Activated T-cell treated with anti-CD3 and anti-CD28 coated beads, Interleukin-2, amount 50 U/mL, for 24 hours (primary cell): ENCODE measurements around the gene MALT1.

Experiments used
- DNase-seq: peaks from one replicate; pipeline ENCODE4 v3.0.0-alpha.2; 2020
- H3K27ac Mint-ChIP-seq: 2 replicates; pipeline ENCODE4 v1.8.0; 2020; ENCODE audit warnings: mild to moderate bottlenecking, mixed read lengths
- H3K27me3 Mint-ChIP-seq: 2 replicates; pipeline ENCODE4 v1.8.0; 2020; ENCODE audit warnings: mixed read lengths
- H3K36me3 Mint-ChIP-seq: 2 replicates; pipeline ENCODE4 v1.8.0; 2020; ENCODE audit warnings: low read depth, mixed read lengths
- H3K4me1 Mint-ChIP-seq: 2 replicates; pipeline ENCODE4 v1.8.0; 2020; ENCODE audit warnings: low read depth, mixed read lengths
- H3K4me3 Mint-ChIP-seq: 2 replicates; pipeline ENCODE4 v1.8.0; 2020; ENCODE audit warnings: mild to moderate bottlenecking, moderate library complexity, mixed read lengths
- H3K9me3 Mint-ChIP-seq: 2 replicates; pipeline ENCODE4 v1.8.0; 2020; ENCODE audit warnings: mixed read lengths

The MALT1 gene, protein sequence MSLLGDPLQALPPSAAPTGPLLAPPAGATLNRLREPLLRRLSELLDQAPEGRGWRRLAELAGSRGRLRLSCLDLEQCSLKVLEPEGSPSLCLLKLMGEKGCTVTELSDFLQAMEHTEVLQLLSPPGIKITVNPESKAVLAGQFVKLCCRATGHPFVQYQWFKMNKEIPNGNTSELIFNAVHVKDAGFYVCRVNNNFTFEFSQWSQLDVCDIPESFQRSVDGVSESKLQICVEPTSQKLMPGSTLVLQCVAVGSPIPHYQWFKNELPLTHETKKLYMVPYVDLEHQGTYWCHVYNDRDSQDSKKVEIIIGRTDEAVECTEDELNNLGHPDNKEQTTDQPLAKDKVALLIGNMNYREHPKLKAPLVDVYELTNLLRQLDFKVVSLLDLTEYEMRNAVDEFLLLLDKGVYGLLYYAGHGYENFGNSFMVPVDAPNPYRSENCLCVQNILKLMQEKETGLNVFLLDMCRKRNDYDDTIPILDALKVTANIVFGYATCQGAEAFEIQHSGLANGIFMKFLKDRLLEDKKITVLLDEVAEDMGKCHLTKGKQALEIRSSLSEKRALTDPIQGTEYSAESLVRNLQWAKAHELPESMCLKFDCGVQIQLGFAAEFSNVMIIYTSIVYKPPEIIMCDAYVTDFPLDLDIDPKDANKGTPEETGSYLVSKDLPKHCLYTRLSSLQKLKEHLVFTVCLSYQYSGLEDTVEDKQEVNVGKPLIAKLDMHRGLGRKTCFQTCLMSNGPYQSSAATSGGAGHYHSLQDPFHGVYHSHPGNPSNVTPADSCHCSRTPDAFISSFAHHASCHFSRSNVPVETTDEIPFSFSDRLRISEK

DNA sequence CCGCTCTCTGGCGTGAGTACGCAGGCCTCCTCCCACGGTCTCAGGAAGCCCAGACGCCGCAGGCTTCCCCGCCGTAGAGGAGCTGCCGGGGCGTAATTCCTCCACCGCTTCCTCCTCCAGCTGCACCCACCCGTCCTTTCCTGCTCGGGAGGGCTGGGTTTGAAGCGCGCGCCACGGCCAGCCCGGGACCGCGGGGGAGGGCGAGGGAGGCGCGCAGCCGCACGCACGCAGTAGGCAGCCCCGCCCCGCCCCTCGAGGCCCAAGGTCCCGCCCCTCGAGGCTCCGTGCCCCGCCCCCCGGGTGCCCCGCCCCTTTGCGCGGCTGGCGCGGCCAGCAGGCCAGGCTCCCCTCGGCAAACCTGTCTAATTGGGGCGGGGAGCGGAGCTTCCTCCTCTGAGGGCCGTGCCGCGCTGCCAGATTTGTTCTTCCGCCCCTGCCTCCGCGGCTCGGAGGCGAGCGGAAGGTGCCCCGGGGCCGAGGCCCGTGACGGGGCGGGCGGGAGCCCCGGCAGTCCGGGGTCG lies at the start of gene MALT1:
Gene MALT1, plus strand, starts transcription at position 355 of the 521 bp plus-strand sequence. CDS start 179 bp downstream, outside the sequence.
- peak within 1 kb of the TSS; percentile 92 for H3K4me3 Mint-ChIP-seq

DNA sequence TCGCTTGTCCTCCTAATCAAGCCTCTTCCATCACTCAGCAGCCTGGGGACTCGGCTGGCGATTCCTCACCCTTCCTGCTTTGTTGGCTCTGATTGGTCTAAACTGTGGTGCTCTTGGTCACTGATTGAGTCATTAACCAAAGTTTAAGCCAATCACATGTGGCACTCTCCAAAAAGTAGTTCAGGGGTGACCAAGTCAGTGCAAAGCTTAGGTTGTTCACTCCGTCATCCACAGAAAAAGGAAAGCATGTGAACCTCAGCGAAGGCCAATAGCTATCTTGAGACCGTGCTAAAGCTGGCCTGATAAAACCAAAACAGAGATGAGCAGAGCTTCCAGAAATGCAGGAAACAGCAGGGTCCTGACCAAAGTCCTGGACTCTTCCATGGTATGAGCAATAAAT lies 47.3 kb upstream of the MALT1 start:
- Mint-ChIP-seq H3K27me3 (no peaks in the 10 kb centered on the region), H3K4me3 (no peak overlapping the region), H3K27ac (no peak overlapping the region)

More for the DNA sequence above, at the start of gene MALT1:
- peak; percentile 98 for DNase-seq
- Mint-ChIP-seq H3K9me3 (no peaks in the 10 kb centered on the region), H3K27me3 (no peaks in the 10 kb centered on the region), H3K27ac (peak within 1 kb of the TSS; percentile 93), H3K36me3 (peaks cover 24% of the 10 kb centered on the region), H3K4me1 (peaks cover 71% of the 10 kb centered on the region)

DNA sequence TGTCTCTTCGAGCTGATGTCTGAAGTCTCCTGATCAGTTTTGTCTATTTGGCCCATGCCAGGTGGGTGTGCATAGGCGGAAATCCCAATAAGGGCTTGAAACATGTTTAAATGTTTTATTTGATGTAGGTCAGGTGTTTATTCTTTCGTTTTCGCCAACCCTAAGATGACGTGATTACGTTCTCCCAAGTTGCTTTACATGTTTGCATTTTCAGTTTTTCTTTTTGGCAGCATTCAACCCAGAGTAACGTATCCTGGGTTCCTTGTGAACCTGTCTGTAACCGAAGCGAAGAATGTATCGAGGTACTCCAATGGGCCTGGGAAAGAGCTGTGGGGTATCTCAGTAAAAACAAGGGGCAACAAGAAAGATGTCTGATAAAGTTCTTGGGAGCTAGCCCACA lies 45.4 kb upstream of the MALT1 start:
- Mint-ChIP-seq H3K27me3 (no peaks in the 10 kb centered on the region), H3K27ac (no peak overlapping the region)

More for the DNA sequence above, 47.3 kb upstream of the MALT1 start:
- Mint-ChIP-seq H3K4me1 (peaks cover 20% of the 10 kb centered on the region), H3K36me3 (no peaks in the 10 kb centered on the region), H3K9me3 (no peaks in the 10 kb centered on the region)
- no peak for DNase-seq

DNA sequence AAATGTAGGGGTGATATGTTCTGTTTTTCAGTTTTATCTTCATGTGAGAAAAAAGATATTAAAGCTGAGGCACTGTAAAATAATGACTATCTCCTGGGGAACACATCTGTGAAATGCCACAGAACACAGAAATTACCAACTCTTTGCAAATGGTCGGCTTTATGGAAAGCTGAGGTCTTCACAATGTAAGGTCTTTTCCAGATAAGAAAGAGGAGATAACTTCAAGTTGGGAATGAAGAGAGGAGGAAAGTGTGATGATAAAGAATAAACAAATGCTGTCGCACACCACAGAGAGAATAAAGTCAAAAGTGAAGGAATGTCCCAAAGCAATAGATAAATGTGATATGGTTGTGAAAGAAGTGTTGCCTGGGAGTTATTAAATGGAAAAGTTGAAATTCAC lies 41.2 kb upstream of the MALT1 start:
- DNase-seq = no peak
- H3K9me3 Mint-ChIP-seq = no peaks in the 10 kb centered on the region
- H3K27me3 Mint-ChIP-seq = no peaks in the 10 kb centered on the region
- no peak overlapping the region for H3K27ac Mint-ChIP-seq
- peaks cover 36% of the 10 kb centered on the region for H3K4me1 Mint-ChIP-seq
- no peak overlapping the region for H3K4me3 Mint-ChIP-seq
- H3K36me3 Mint-ChIP-seq = no peaks in the 10 kb centered on the region

More for the DNA sequence above, 45.4 kb upstream of the MALT1 start:
- DNase-seq = no peak
- Mint-ChIP-seq H3K4me3 (no peak overlapping the region), H3K9me3 (no peaks in the 10 kb centered on the region), H3K4me1 (peaks cover 31% of the 10 kb centered on the region), H3K36me3 (no peaks in the 10 kb centered on the region)

DNA sequence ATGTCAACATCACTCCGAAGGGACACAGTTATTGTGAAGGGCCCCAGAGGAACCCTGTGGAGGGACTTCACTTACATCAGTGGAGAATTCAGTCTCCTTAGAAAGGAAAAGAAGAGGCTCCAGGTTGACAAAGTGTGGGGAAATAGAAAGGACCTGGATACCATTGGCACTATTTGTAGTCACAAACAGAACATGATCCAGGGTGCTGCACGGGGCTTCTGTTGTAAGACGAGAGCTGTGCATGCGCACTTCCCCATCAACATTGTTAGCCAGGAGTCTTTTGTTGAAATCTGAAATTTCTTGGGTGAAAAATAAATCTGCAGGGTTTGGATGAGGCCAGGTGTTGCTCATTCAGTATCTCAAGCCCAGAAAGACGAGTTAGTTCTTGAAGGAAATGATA lies 40.0 kb upstream of the MALT1 start:
- H3K36me3 Mint-ChIP-seq = no peaks in the 10 kb centered on the region
- H3K4me3 Mint-ChIP-seq = no peak overlapping the region
- H3K27ac Mint-ChIP-seq = no peak overlapping the region
- H3K4me1 Mint-ChIP-seq = peaks cover 41% of the 10 kb centered on the region
- no peaks in the 10 kb centered on the region for H3K9me3 Mint-ChIP-seq
- no peaks in the 10 kb centered on the region for H3K27me3 Mint-ChIP-seq
- no peak for DNase-seq

DNA sequence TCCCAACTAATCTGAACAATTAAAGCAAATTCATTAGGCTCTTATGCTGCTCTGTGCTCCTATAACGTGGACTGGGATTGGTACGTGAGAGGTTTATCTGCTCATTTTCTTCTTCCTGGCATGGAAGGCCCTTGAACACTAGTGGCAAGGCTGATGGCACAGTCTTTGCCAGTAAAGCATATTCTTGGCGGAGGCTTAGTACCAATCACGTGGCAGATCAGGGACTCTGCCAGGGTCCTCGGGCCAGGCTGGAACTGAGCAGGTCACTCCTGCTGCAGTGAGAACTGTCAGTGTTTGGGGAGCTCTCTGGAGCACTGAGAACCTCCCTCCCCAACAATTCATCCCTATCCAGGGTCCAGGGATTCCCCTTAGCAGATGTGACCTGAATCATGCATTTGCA lies 38.7 kb upstream of the MALT1 start:
- no peak overlapping the region for H3K4me3 Mint-ChIP-seq
- no peaks in the 10 kb centered on the region for H3K27me3 Mint-ChIP-seq
- H3K36me3 Mint-ChIP-seq = no peaks in the 10 kb centered on the region
- H3K27ac Mint-ChIP-seq = no peak overlapping the region
- H3K4me1 Mint-ChIP-seq = peaks cover 42% of the 10 kb centered on the region
- no peaks in the 10 kb centered on the region for H3K9me3 Mint-ChIP-seq
- no peak for DNase-seq

DNA sequence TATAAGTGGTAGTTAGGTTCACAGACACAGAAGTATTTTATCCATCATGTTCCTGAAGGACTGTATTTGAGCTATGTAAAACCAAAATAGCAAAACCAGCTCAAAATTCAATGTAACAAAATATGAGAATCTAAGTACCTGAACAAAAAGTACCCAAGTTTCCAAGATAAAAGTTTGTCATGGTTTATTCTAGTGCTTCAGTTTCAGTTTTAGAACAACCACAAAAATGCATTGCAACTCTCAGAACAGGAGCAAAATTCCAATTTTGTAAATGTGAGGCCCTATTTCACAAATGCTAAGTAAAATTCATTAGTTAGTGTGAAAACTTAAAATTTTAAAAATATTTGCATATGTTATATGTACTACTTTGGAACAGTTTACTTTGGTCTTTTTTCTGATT lies 37.4 kb upstream of the MALT1 start:
- no peak for DNase-seq
- Mint-ChIP-seq H3K9me3 (no peaks in the 10 kb centered on the region), H3K27me3 (no peaks in the 10 kb centered on the region), H3K27ac (no peak overlapping the region), H3K36me3 (no peaks in the 10 kb centered on the region), H3K4me3 (no peak overlapping the region), H3K4me1 (peaks cover 44% of the 10 kb centered on the region)

DNA sequence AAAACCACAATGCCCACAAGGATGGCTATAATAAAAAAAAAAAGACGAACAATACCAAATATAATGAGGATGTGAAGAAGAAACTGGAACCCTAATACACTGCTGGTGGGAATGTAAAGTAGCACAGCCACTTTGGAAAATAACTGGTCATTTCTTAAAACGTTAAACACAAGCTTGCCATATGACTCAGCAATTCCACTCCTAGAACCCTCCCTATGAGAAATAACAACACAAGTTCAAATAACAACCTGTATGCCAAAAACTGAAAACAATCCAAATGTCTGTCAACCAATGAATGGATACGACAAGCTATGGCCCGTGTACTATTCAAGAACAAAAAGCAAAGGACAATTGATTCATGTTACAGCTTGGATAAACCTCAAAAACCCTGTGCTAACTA lies 35.4 kb upstream of the MALT1 start:
- H3K4me3 Mint-ChIP-seq = no peak overlapping the region
- no peaks in the 10 kb centered on the region for H3K9me3 Mint-ChIP-seq
- peak overlapping the region; percentile 18 for H3K27ac Mint-ChIP-seq
- no peak for DNase-seq
- no peaks in the 10 kb centered on the region for H3K36me3 Mint-ChIP-seq
- H3K4me1 Mint-ChIP-seq = peaks cover 39% of the 10 kb centered on the region
- H3K27me3 Mint-ChIP-seq = no peaks in the 10 kb centered on the region

DNA sequence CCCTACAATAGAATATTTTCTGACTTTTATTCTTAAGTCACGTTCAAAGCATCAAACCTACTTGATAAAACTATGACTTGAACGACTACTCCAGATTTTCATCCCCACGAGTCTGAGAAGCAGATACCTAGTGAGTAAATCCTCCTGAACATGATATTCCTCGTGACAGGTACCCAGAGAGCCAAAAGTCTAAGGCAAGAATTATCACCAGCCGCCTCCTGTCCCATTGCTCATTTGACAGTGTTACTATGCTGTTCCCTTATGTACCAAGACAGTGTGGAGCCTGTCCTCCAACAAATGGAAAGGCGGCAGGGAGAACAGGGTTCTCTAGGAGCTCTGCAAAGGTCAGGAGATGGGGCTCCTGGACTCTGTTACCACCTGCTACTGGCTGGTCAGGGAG lies 34.1 kb upstream of the MALT1 start:
- no peaks in the 10 kb centered on the region for H3K9me3 Mint-ChIP-seq
- H3K27ac Mint-ChIP-seq = no peak overlapping the region
- H3K4me1 Mint-ChIP-seq = peaks cover 39% of the 10 kb centered on the region
- no peaks in the 10 kb centered on the region for H3K36me3 Mint-ChIP-seq
- H3K4me3 Mint-ChIP-seq = no peak overlapping the region
- H3K27me3 Mint-ChIP-seq = no peaks in the 10 kb centered on the region
- no peak for DNase-seq

DNA sequence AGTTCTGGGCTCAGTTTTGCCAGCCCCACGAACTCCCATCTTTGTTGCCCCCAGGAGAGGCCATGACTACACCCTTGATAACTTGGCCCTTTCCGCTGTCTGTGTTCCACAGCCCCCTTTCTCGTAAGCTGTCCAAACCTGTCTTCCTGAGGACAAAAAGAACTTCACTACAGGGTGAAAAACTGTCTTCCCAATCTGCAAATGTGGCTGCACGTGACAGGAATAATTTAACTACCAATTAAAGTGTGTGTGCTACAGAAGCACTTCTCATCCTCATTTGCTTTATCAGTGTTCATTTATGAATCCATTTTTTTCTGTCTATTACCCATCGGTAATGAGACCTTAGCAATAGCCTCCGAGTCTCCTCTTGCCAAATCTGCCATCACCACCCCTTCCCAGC lies 33.3 kb upstream of the MALT1 start:
- no peak overlapping the region for H3K4me3 Mint-ChIP-seq
- H3K27ac Mint-ChIP-seq = no peak overlapping the region
- H3K27me3 Mint-ChIP-seq = no peaks in the 10 kb centered on the region
- DNase-seq = no peak
- H3K9me3 Mint-ChIP-seq = no peaks in the 10 kb centered on the region
- H3K4me1 Mint-ChIP-seq = peaks cover 39% of the 10 kb centered on the region
- H3K36me3 Mint-ChIP-seq = no peaks in the 10 kb centered on the region

DNA sequence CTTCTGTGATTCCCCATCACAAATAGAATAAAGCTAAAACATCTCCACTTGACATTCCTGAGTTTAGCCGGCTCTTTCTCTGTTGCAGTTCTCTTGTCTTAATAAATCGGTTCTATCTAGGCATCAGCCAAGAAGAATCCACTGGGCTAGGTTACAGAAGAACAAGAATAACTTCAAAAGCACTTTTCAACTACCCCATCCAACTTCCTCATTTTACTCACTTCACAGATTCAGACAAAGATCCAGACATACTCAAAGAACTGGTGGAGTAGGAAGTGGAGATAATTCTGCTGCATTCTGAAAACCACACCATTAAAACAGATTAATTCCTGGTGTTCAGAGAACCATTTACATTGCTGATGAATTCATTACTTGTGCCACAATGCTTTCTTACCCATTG lies 32.8 kb upstream of the MALT1 start:
- Mint-ChIP-seq H3K4me3 (no peak overlapping the region), H3K27me3 (no peaks in the 10 kb centered on the region), H3K27ac (no peak overlapping the region)

DNA sequence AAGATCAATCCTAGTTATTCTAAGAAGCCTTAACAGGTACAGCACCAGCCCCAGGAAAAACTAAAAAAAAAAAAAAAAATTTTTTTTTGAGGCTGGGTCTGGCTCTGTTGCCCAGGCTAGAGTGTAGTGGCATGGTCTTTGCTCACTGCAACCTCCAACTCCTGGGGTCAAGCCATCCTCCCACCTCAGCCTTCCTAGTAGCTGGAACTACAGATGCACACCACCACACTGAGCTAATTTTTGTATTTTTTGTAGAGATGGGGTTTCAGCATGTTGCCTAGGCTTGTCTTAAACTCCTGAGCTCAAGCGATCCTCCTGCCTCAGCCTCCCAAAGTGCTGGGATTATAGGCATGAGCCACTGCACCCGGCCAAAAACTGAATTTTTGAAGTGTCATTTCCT lies 32.0 kb upstream of the MALT1 start:
- Mint-ChIP-seq H3K4me1 (peaks cover 29% of the 10 kb centered on the region), H3K27me3 (no peaks in the 10 kb centered on the region), H3K4me3 (no peak overlapping the region), H3K9me3 (no peaks in the 10 kb centered on the region), H3K36me3 (no peaks in the 10 kb centered on the region), H3K27ac (no peak overlapping the region)
- DNase-seq = no peak

More for the DNA sequence above, 32.8 kb upstream of the MALT1 start:
- H3K4me1 Mint-ChIP-seq = peaks cover 36% of the 10 kb centered on the region
- H3K36me3 Mint-ChIP-seq = no peaks in the 10 kb centered on the region
- DNase-seq = no peak
- no peaks in the 10 kb centered on the region for H3K9me3 Mint-ChIP-seq

DNA sequence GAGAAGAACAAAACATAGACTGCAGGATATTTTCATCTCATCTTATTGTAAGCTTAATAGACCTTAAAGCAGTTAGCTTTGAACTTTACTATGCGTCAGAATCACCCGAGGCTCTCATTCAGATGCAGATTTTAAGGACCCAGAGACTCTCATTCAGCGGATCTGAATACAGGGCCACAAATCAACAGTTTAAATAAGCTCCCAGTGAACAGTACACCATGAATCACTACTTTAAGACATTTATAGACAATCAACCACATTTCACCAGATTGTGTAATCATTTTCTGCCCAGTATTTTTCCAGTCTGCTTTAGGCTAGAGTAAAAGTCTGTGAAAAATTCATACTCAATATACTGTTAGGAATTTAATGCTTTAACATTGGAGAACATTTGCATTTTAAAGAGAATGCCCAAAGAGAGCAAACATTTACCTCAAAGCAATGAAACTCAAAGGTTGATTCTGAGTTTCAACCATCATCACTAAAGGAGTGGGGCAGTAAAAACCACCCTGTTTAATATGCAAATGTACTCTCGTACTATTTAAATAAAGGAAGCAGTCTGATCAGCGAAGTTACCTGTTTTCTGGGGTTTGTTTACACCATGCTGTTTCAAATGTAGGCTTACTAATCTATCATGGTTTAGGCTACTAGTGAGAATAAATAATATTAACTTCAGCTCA lies 31.4 kb upstream of the MALT1 start:
- H3K4me1 Mint-ChIP-seq = peaks cover 25% of the 10 kb centered on the region
- no peak for DNase-seq

DNA sequence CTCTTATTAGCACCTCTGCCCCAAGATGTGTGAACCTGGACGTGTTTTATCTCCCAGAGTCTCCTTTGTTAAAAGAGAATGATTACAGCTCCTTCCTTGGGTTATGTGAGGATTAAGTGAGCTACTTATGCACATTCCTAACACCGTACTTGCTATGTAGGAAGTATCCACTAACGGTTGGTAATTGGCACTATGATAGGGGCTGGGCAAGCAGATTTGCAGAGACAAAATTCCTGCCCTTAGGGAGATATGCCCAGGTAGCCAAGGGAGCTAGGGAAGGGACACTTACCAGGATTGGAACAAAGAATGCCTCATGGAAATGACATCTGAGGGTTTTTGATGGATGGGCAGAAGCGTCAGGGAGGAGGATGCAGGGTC lies 30.8 kb upstream of the MALT1 start:
- DNase-seq = no peak
- Mint-ChIP-seq H3K4me3 (no peak overlapping the region), H3K4me1 (peaks cover 22% of the 10 kb centered on the region)

More for the DNA sequence above, 31.4 kb upstream of the MALT1 start:
- no peaks in the 10 kb centered on the region for H3K27me3 Mint-ChIP-seq
- H3K36me3 Mint-ChIP-seq = no peaks in the 10 kb centered on the region
- H3K9me3 Mint-ChIP-seq = no peaks in the 10 kb centered on the region
- no peak overlapping the region for H3K4me3 Mint-ChIP-seq
- H3K27ac Mint-ChIP-seq = no peak overlapping the region

More for the DNA sequence above, 30.8 kb upstream of the MALT1 start:
- Mint-ChIP-seq H3K27ac (no peak overlapping the region), H3K36me3 (no peaks in the 10 kb centered on the region), H3K9me3 (no peaks in the 10 kb centered on the region), H3K27me3 (no peaks in the 10 kb centered on the region)
